ENCODE data around the gene FBLN5. TPM values are rescaled to one million over a fixed set of nuclear protein-coding genes. Genes with fewer than 3 reads are reported as not detected.

The FBLN5 gene
- total and polyA plus RNA-seq, 9 donors: 39.2 to 353 (median 137) TPM

GRCh38 chr14:91912035-91912434 lies 35.5 kb downstream of the FBLN5 start:
- Histone ChIP-seq H3K4me1 (ENCODE audit: insufficient read depth) (no peaks in the 10 kb centered on the region), H3K9me3 (no peaks in the 10 kb centered on the region), H3K4me3 (no peak overlapping the region), H3K27me3 (no peaks in the 10 kb centered on the region), H3K27ac (no peak overlapping the region), H3K36me3 (no peaks in the 10 kb centered on the region)
- no peak for DNase-seq
- TF ChIP-seq CTCF (IDR thresholded peaks at IDR 0.05) (no peak), EP300 (IDR thresholded peaks at IDR 0.05) (no peak), POLR2A (IDR thresholded peaks at IDR 0.05) (no peak)
- intact Hi-C loops (cut with DNase I): loop anchor here in 1 of 4 donors (2.0 kb wide), 1 partner anchor 51 kb away; no protein-coding TSS in a partner anchor
- 86 to 91% (median 90%) methylated on average over 5 of the region's 5 CpGs for WGBS, 3 donors

- Histone ChIP-seq H3K36me3 (no peaks in the 10 kb centered on the region), H3K27ac (no peak overlapping the region), H3K4me1 (ENCODE audit: insufficient read depth) (no peaks in the 10 kb centered on the region), H3K27me3 (no peaks in the 10 kb centered on the region), H3K9me3 (no peaks in the 10 kb centered on the region), H3K4me3 (no peak overlapping the region)
- WGBS, 3 donors: 51 to 55% (median 53%) methylated on average over 9 of the region's 9 CpGs
- TF ChIP-seq CTCF (IDR thresholded peaks at IDR 0.05) (no peak), EP300 (IDR thresholded peaks at IDR 0.05) (no peak), POLR2A (IDR thresholded peaks at IDR 0.05) (no peak)
- DNase-seq: no peak
- intact Hi-C loops (cut with DNase I): loop anchor here in 1 of 4 donors (2.0 kb wide), 1 partner anchor 51 kb away; no protein-coding TSS in a partner anchor
Measured at GRCh38 chr14:91911474-91912032, 35.9 kb downstream of the FBLN5 start.

GRCh38 chr14:91910196-91910595 lies 37.3 kb downstream of the FBLN5 start:
- Histone ChIP-seq H3K4me3 (no peak overlapping the region), H3K9me3 (no peaks in the 10 kb centered on the region), H3K27me3 (no peaks in the 10 kb centered on the region), H3K4me1 (ENCODE audit: insufficient read depth) (no peaks in the 10 kb centered on the region), H3K27ac (no peak overlapping the region), H3K36me3 (no peaks in the 10 kb centered on the region)
- intact Hi-C loops (cut with DNase I): no loop called here
- DNase-seq: no peak
- TF ChIP-seq POLR2A (IDR thresholded peaks at IDR 0.05): no peak
- TF ChIP-seq CTCF (IDR thresholded peaks at IDR 0.05): no peak
- TF ChIP-seq EP300 (IDR thresholded peaks at IDR 0.05): no peak
- WGBS, 3 donors: 84 to 95% (median 95%) methylated on average over 9 of the region's 9 CpGs

- Histone ChIP-seq H3K9me3 (no peaks in the 10 kb centered on the region), H3K36me3 (no peaks in the 10 kb centered on the region), H3K4me1 (ENCODE audit: insufficient read depth) (peaks cover 8% of the 10 kb centered on the region), H3K27me3 (no peaks in the 10 kb centered on the region), H3K4me3 (no peak overlapping the region), H3K27ac (no peak overlapping the region)
- 91 to 97% (median 93%) methylated on average over 2 of the region's 2 CpGs for WGBS, 3 donors
- no peak for DNase-seq
- intact Hi-C loops (cut with DNase I): no loop called here
- TF ChIP-seq CTCF (IDR thresholded peaks at IDR 0.05): no peak
- TF ChIP-seq POLR2A (IDR thresholded peaks at IDR 0.05): no peak
- no peak for TF ChIP-seq EP300 (IDR thresholded peaks at IDR 0.05)
Measured at GRCh38 chr14:91906374-91906773, 41.1 kb downstream of the FBLN5 start.
